Panc1 (cell line): ENCODE data around the gene WNT3.

Experiments used
- CTCF ChIP-seq: fragments of 450-650 bp; IDR thresholded peaks from 2 replicates; pipeline ENCODE4 v1.5.1; 2017; ENCODE audit warnings: mild to moderate bottlenecking
- POLR2AphosphoS5 ChIP-seq: IDR thresholded peaks from 2 replicates; pipeline ENCODE4 v1.6.1; 2012; ENCODE audit warnings: mild to moderate bottlenecking, low read depth, low read length, moderate library complexity
- REST ChIP-seq, 2 experiments: IDR thresholded peaks; 2 replicates each; pipeline ENCODE4 v1.6.1; 2011 to 2012; ENCODE audit warnings: low read depth in 2 of 2, control low read depth in 1 of 2, low read length in 1 of 2, mild to moderate bottlenecking in 1 of 2, moderate library complexity in 1 of 2; ENCODE audit not compliant: insufficient read depth in 1 of 2
- SIN3A ChIP-seq: IDR thresholded peaks from 2 replicates; pipeline ENCODE4 v1.6.1; 2012; ENCODE audit warnings: low read depth, mild to moderate bottlenecking, low read length, moderate library complexity, borderline replicate concordance; ENCODE audit not compliant: insufficient read depth
- TCF7L2 ChIP-seq: IDR thresholded peaks from 2 replicates; pipeline ENCODE4 v1.6.1; 2011; ENCODE audit warnings: mild to moderate bottlenecking, low read depth, low read length, inconsistent platforms

- TF ChIP-seq POLR2AphosphoS5 (no peak), CTCF (no peak), REST (IDR thresholded peaks at IDR 0.05; ENCODE audit: insufficient read depth in 1 of 2, low read depth in 2 of 2, low read length in 1 of 2) (no peak), TCF7L2 (no peak), SIN3A (no peak)
These were observed 20.7 kb upstream of the WNT3 start for GRCh38 chr17:46839211-46839610.
